ENCODE measurements around the gene PRKCA. TPM values are rescaled to one million over a fixed set of nuclear protein-coding genes. Genes with fewer than 3 reads are reported as not detected.
"Not testable (repeated sequence)": the region's sequence is repeated elsewhere in the genome, so short reads cannot be mapped to it uniquely, and the experiment has no call there.

The PRKCA gene
- total RNA-seq, 1 experiment from 2014 or later = 29.6 TPM

DNA sequence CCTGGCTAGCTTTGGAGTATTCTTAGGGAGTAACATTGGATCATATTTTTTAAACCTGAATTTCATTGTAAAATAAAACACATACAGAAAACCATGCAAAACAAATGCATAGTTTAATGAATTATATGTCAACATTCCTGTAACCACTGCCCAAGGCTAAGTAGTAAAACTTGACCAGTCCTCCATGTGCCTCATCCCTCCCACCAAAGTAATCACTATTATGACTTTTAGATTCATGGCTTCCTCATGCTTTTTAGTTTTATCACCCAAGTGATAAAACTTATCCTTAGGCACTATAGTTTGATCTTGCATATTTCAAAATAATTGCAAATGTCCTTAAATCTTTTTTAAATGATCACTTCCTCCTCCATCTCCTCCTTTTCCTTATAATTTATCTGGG, 20.4 kb downstream of the PRKCA start:
- peaks cover 6% of the 10 kb centered on the region for H3K9me3 ChIP-seq
- H3K36me3 Mint-ChIP-seq (ENCODE audit: insufficient read depth, unreplicated experiment) = peaks cover 6% of the 10 kb centered on the region
- no peaks in the 10 kb centered on the region for H3K9me3 Mint-ChIP-seq (ENCODE audit: unreplicated experiment)
- BruUV-seq (replicated peaks) = no TSS peak
- H3K27me3 ChIP-seq (replicated peaks; ENCODE audit: control insufficient read depth, insufficient read depth, low read length) = no peaks in the 10 kb centered on the region
- ChIA-PET POLR2A (no interaction called here), CTCF (no interaction called here)
- H3K27me3 Mint-ChIP-seq (ENCODE audit: insufficient read depth, unreplicated experiment) = no peaks in the 10 kb centered on the region
- H3K4me1 ChIP-seq = peaks cover 16% of the 10 kb centered on the region; the same call in 1 of the 2 replicates
- peak overlapping the region; percentile 28 for H3K27ac Mint-ChIP-seq (ENCODE audit: unreplicated experiment)
- TF ChIP-seq, protein P1, sequence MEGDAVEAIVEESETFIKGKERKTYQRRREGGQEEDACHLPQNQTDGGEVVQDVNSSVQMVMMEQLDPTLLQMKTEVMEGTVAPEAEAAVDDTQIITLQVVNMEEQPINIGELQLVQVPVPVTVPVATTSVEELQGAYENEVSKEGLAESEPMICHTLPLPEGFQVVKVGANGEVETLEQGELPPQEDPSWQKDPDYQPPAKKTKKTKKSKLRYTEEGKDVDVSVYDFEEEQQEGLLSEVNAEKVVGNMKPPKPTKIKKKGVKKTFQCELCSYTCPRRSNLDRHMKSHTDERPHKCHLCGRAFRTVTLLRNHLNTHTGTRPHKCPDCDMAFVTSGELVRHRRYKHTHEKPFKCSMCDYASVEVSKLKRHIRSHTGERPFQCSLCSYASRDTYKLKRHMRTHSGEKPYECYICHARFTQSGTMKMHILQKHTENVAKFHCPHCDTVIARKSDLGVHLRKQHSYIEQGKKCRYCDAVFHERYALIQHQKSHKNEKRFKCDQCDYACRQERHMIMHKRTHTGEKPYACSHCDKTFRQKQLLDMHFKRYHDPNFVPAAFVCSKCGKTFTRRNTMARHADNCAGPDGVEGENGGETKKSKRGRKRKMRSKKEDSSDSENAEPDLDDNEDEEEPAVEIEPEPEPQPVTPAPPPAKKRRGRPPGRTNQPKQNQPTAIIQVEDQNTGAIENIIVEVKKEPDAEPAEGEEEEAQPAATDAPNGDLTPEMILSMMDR (IDR thresholded peaks at IDR 0.05; ENCODE audit: insufficient read depth in 1 of 2, low read depth in 1 of 2, low read length in 1 of 2, severe bottlenecking in 1 of 2, unreplicated experiment in 1 of 2) = no peak
- H3K4me3 Mint-ChIP-seq (ENCODE audit: unreplicated experiment) = no peak overlapping the region
- H3K36me3 ChIP-seq (ENCODE audit: control insufficient read depth, insufficient read depth, low read length) = no peaks in the 10 kb centered on the region; the same call in 1 of the 2 replicates
- intact Hi-C loops (cut with micrococcal nuclease; ENCODE audit: unreplicated experiment) = no loop called here
- DNase-seq = no peak
- no peak overlapping the region for H3K4me3 ChIP-seq (ENCODE audit: low read depth, low read length)
- peaks cover 7% of the 10 kb centered on the region for H3K4me1 Mint-ChIP-seq (ENCODE audit: low read depth, unreplicated experiment)

DNA sequence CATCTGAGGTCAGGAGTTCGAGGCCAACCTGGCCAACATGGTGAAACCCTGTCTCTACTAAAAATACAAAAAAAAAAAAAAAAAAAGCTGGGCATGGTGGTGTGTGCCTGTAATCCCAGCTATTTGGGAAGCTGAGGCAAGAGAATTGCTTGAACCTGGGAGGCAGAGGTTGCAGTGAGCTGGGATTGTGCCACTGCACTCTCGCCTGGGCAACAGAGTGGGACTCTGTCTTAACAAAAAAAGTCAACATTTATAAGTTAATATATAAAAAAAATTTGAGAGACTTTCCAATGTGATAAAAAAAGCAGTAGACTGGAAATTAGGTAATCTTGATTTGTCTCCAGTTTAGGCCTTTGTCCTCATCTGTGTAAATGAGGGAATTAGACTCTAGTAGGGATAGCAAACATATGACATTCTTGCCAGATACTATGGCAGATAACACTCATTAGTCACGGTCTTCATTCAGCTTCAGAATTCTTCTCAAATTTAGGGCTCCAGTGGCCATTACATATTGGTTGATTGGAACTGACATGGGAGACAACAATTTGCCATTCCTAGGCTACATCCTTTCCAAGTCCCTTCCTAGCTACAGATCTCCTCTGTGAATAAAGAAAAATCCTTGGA, 22.1 kb downstream of the PRKCA start:
- H3K27ac Mint-ChIP-seq (ENCODE audit: unreplicated experiment); H3K9me3 ChIP-seq; H3K36me3 ChIP-seq (ENCODE audit: control insufficient read depth, insufficient read depth, low read length); POLR2A ChIA-PET; H3K4me3 Mint-ChIP-seq (ENCODE audit: unreplicated experiment); H3K27me3 ChIP-seq (replicated peaks; ENCODE audit: control insufficient read depth, insufficient read depth, low read length); BruUV-seq (replicated peaks); DNase-seq; H3K9me3 Mint-ChIP-seq (ENCODE audit: unreplicated experiment); intact Hi-C loops (cut with micrococcal nuclease; ENCODE audit: unreplicated experiment); H3K4me3 ChIP-seq (ENCODE audit: low read depth, low read length); H3K36me3 Mint-ChIP-seq (ENCODE audit: insufficient read depth, unreplicated experiment); H3K27me3 Mint-ChIP-seq (ENCODE audit: insufficient read depth, unreplicated experiment): not testable (repeated sequence)
- H3K4me1 ChIP-seq = peaks cover 16% of the 10 kb centered on the region; the same call in 1 of the 2 replicates
- CTCF ChIA-PET = interaction anchor here (0.6 to 0.7 kb wide), 2 partner anchors 48 to 56 kb away, joined by 3 read pairs; no protein-coding TSS in a partner anchor
- peaks cover 15% of the 10 kb centered on the region for H3K4me1 Mint-ChIP-seq (ENCODE audit: low read depth, unreplicated experiment)

DNA sequence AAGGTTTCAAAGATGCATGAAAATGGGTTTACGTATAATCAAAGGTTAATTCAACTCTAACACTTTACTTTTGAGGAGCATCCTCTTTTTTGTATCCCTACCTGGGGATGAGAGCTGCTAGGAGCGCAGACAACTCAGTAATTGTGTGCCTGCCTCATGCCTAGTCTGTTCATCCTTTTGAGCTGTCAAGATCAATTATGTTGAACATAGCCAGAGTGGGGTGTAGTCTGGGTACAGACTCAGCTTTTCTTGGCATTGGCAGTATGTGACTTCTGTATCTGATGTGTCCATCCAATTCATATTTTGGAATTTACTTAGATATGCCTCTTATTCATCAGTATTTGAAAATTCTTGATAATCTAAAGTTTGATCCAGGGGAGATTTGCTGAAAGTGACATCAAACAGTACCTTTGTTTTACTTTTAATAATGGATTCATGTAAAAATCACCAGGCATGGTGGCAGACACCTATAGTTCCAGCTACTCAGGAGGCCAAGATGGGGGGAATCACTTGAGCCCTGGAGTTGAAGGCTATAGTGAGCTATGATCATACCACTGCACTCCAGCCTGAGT, 24.1 kb downstream of the PRKCA start:
- Histone ChIP-seq H3K36me3 (ENCODE audit: control insufficient read depth, insufficient read depth, low read length) (no peaks in the 10 kb centered on the region; the same call in 1 of the 2 replicates), H3K27me3 (replicated peaks; ENCODE audit: control insufficient read depth, insufficient read depth, low read length) (no peaks in the 10 kb centered on the region), H3K4me1 (peaks cover 27% of the 10 kb centered on the region), H3K4me3 (ENCODE audit: low read depth, low read length) (no peak overlapping the region), H3K9me3 (peaks cover 4% of the 10 kb centered on the region; the same call in 1 of the 2 replicates)
- BruUV-seq (replicated peaks) = no TSS peak
- intact Hi-C loops (cut with micrococcal nuclease; ENCODE audit: unreplicated experiment) = no loop called here
- ChIA-PET CTCF (no interaction called here), POLR2A (no interaction called here)
- Mint-ChIP-seq H3K9me3 (ENCODE audit: unreplicated experiment) (no peaks in the 10 kb centered on the region), H3K27ac (ENCODE audit: unreplicated experiment) (no peak overlapping the region), H3K27me3 (ENCODE audit: insufficient read depth, unreplicated experiment) (no peaks in the 10 kb centered on the region), H3K36me3 (ENCODE audit: insufficient read depth, unreplicated experiment) (peaks cover 3% of the 10 kb centered on the region), H3K4me3 (ENCODE audit: unreplicated experiment) (no peak overlapping the region), H3K4me1 (ENCODE audit: low read depth, unreplicated experiment) (peaks cover 26% of the 10 kb centered on the region)
- DNase-seq = no peak
- TF ChIP-seq, protein P1 (IDR thresholded peaks at IDR 0.05; ENCODE audit: insufficient read depth in 1 of 2, low read depth in 1 of 2, low read length in 1 of 2, severe bottlenecking in 1 of 2, unreplicated experiment in 1 of 2) = no peak

All from Caco-2 (cell line).